ENCODE data around the gene PJVK. TPM values are rescaled to one million over a fixed set of nuclear protein-coding genes. Genes with fewer than 3 reads are reported as not detected.

The PJVK gene
- total RNA-seq, 8 experiments from 2014 or later: 1.8 to 12.0 (median 4.5) TPM

DNA sequence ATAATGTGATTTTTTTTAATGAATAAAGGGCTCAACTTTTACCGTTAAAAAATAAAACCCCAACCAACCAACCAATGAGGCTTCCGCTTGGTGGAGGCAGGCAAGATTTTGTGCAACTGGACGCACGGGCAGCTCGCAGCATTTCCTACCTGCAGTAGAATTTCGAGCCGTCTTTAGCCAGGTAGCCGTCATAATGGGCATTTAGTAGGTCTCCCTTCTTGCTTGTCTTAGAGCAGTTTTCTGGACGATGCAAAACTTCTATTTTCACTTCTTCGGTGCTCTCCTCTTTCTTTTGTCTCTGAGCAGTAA is 26.9 kb downstream of the PJVK start:
- H3K4me3 ChIP-seq: peak overlapping the region; percentile 40 to 71 (median 53)
- 0 to 5% (median 0%) methylated on average over 1 to 10 of the region's 10 CpGs for WGBS, 10 experiments
- peaks cover 6 to 21% of the 10 kb centered on the region in 2 donors for H3K4me1 ChIP-seq (replicated peaks in 1 of 2)
- H3K27ac ChIP-seq: peak overlapping the region; percentile 81 to 88
- ATAC-seq (replicated peaks in 6 of 8): peak in 1 of 8 experiments; percentile 1
- in situ Hi-C loops (cut with MboI; ENCODE audit: low pct_unique_long_range_greater_than_20kb in 2 of 9, low sequenced_read_pairs in 9 of 9, unreplicated experiment in 9 of 9): no loop called here

DNA sequence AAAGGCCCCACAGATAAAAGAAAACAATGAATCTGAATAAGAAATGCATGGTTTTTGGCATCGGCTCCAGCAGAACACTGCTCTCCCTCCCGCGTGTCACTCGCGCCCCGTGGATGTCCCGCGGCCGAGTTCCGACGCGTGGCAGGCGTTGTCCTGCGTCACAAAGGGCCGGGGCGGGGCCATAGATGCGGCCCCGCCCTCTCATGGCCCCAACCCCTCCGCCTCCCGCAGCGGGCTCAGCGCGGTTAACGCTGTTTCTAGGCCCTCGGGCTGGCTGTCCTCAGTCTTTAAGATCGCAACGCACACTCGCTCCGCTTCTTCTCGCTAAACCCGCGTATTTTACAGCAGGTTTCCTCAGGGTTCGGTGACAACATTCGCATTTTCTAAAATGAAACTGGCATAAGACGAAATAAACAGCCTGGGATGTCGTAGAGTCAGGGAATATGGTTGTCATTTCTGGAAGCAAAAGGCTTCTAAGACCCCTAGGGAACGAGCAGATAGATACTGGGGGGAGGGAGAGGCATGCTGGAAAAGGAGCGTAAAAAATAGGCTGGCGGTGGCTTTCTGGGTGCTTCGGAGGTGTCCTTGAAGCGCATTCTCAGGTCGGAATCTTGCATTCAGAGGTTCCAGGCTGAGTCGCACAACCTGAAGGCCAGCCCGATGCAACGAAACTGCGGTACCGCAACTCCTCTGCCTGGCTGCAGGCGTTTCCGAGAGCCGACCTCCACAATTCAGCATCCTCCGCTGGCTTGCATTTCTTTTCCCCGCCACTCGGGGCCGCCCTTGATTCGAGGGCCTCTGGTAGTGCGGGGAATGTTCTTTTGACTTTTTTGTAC is 27.5 kb downstream of the PJVK start, which contains the start of gene FKBP7:
Gene FKBP7 (minus strand): TSS at position 162 of the 836 bp plus-strand sequence. CDS start 101 bp downstream, at position 61.
- in situ Hi-C loops (cut with MboI; ENCODE audit: low pct_unique_long_range_greater_than_20kb in 2 of 9, low sequenced_read_pairs in 9 of 9, unreplicated experiment in 9 of 9): no loop called here
- Histone ChIP-seq H3K4me1 (replicated peaks in 1 of 2) (peaks cover 6 to 21% of the 10 kb centered on the region in 2 donors), H3K27ac (peak within 1 kb of the TSS; percentile 81 to 88), H3K4me3 (peak within 1 kb of the TSS; percentile 40 to 71 (median 53))
- 0 to 48% (median 5%) methylated on average over 1 to 29 of the region's 56 CpGs for WGBS, 10 experiments
- ATAC-seq (replicated peaks in 6 of 8): peak; percentile 47 to 80 (median 69)

DNA sequence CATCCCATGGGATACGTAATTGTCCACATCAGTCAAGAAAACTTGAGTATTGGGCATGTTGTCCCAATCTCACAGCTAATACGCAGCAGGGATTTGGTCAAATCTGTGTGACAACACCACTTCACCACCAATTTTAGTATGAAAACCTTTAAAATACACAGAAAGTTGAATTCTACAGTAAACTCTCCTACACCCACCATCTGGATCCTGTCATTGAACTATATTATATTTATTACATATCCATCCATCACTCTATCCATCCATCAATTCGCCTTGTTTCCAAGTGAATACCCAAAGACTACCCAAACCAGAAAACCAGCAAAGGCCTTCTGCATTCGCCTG is 28.1 kb downstream of the PJVK start:
- in situ Hi-C loops (cut with MboI; ENCODE audit: low pct_unique_long_range_greater_than_20kb in 2 of 9, low sequenced_read_pairs in 9 of 9, unreplicated experiment in 9 of 9): no loop called here
- ATAC-seq (replicated peaks in 6 of 8): no peak
- H3K4me1 ChIP-seq (replicated peaks in 1 of 2): peaks cover 7 to 21% of the 10 kb centered on the region in 2 donors
- 40 to 92% (median 85%) methylated on average over 1 to 4 of the region's 4 CpGs; no CpG with 5 or more reads in 3 of the 10 experiments for WGBS, 10 experiments
- peak overlapping the region; percentile 81 to 88 for H3K27ac ChIP-seq
- peak overlapping the region; percentile 40 to 71 (median 53) for H3K4me3 ChIP-seq

DNA sequence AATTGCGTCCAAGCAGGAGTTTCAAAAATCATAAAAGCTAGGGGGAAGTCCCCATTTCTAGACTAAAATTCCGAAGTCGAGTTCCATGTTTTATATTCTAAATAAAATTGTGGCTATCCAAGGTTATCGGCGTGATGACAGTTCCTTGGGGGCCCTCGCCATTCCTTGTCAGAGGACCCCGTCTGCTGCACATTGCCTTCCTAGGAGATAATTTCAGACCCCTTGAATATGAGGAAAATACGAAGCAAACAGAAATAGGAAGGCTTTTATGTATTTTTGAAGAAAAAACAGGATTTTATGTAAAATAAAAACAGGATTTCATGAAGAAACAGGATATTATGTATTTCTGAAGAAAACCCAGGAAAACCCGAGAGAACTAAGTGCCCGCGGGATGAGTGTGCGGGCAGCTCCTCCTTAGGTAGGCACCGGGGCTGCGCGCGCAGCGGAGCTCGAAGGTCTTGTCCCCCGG is 28.6 kb downstream of the PJVK start:
- Histone ChIP-seq H3K4me3 (peak overlapping the region; percentile 40 to 95 (median 71)), H3K27ac (peak overlapping the region; percentile 88 to 93), H3K4me1 (replicated peaks in 1 of 2) (peaks cover 12 to 23% of the 10 kb centered on the region in 2 donors)
- in situ Hi-C loops (cut with MboI; ENCODE audit: low pct_unique_long_range_greater_than_20kb in 2 of 9, low sequenced_read_pairs in 9 of 9, unreplicated experiment in 9 of 9): no loop called here
- 18 to 86% (median 52%) methylated on average over 2 to 14 of the region's 19 CpGs for WGBS, 10 experiments
- no peak for ATAC-seq (replicated peaks in 6 of 8)

DNA sequence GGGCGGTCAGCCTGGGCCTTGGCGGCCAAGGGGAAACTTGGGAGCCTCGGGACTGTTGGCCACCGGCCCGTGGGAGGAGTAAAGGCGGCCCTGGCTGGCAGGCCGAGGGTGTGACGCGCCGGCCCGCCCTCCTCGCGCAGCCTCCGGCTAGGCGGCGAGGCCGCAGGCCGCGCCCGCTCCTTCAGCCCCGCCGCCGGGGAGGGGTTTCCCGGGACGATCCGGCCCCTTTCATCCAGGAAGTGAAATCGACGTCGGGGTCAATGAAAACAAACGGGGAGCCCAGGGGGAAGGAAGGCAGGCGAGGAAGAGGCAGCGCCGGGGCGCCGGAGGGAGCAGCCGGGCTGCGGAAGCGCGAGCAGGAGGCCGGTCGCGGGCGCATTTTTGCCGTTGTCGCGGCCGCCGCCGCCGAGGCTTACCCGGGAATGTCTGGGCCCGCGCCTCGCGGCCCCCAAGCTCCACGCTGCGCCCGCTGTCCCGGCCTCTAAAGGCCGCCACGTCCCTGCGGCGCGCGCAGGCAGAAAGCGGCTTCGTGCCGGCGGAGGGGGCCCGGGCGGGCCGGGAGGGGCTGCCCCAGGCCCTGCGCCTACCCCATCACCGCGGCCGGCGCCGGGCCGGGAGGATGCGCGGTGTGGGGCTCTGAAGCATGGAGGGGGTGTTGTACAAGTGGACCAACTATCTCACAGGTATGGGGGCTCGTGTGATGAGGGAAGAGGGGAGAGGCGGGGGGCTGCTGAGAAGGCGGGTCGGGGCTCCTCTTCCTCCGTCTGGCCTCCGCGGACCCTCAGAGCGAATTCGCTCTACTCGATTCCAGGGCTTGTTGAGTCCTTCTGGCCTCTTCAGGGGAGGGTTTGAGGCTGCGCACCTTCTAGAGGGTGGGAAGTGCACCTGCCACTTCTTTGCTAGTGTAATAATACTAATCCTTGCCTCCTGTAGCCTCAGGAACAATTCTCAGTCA is 29.3 kb downstream of the PJVK start, which contains the start of gene PLEKHA3:
Gene PLEKHA3 (plus strand): TSS at position 231 of the 955 bp plus-strand sequence. CDS start 413 bp downstream, at position 644.
- Histone ChIP-seq H3K4me1 (replicated peaks in 1 of 2) (peaks cover 19 to 31% of the 10 kb centered on the region in 2 donors), H3K27ac (peak within 1 kb of the TSS; percentile 88 to 93), H3K4me3 (peak within 1 kb of the TSS; percentile 40 to 95 (median 71))
- WGBS, 10 experiments: 0 to 17% (median 0%) methylated on average over 1 to 14 of the region's 92 CpGs; no CpG with 5 or more reads in 6 of the 10 experiments
- in situ Hi-C loops (cut with MboI; ENCODE audit: low pct_unique_long_range_greater_than_20kb in 2 of 9, low sequenced_read_pairs in 9 of 9, unreplicated experiment in 9 of 9): no loop called here
- ATAC-seq (replicated peaks in 6 of 8): peak; percentile 65 to 86 (median 78)

DNA sequence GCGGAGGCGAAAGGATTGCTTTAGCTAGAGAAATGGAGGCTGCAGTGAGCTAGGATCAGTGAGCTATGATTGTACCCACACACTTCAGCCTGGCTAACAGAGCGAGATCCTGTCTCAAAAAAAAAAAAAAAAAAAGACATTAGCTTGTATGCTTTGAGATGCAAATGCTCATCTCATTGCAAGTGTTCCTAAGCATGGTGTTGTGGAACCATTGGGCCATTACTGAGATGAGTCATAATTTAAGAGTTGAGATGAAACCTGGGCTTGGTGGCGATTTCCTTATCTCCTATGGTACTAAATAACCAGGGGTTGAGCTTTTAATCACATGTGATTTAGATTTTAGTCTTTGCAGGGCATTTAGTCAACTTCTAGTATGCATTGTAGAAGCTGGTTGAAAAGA is 31.3 kb downstream of the PJVK start:
- Histone ChIP-seq H3K4me3 (peak overlapping the region in 3 of 5 donors; percentile 3 to 95 (median 71)), H3K4me1 (replicated peaks in 1 of 2) (peaks cover 19 to 27% of the 10 kb centered on the region in 2 donors), H3K27ac (no peak overlapping the region)
- peak in 2 of 8 experiments; percentile 7 to 10 for ATAC-seq (replicated peaks in 6 of 8)
- in situ Hi-C loops (cut with MboI; ENCODE audit: low pct_unique_long_range_greater_than_20kb in 2 of 9, low sequenced_read_pairs in 9 of 9, unreplicated experiment in 9 of 9): no loop called here
- 40 to 100% (median 88%) methylated on average over 1 to 4 of the region's 4 CpGs; no CpG with 5 or more reads in 4 of the 10 experiments for WGBS, 10 experiments

DNA sequence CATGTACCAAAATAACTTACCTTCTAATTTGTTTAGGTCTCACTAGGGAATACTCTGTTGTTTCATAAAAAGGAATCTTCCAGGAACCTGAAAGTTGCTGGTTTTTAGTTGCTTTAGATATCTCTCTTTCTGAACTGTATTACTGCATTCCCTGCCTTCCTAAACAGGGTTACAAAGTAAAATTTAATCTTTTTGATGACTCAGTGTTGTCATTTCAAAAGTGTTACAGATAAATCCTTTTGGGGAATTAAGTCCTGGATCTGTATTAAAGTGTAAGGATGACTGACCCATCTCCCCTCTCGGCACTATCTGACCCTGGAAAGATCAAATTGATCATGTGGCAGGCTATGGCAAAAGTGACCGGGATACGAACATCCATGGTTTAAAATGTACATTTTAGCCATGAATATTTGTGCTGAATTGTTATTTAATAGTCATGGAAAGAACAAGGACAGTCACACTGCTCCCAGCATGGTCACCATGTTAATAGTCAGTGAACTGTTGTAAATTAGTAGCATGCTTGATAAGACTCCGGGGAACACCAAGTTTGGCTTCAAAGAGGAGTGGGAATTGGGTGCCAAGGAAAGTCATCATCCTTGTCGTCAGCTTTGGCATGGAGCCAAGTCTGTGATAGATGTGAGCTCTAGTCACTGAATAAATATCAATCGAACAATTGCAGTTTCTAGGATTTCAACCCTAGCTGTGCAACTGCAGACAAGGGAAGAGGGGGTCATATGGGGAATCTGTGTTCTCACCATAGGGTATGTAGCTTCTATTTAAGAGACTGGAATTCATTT is 33.3 kb downstream of the PJVK start:
- 0 to 67% (median 50%) methylated on average over 1 to 6 of the region's 6 CpGs; no CpG with 5 or more reads in 1 of the 10 experiments for WGBS, 10 experiments
- peak in 3 of 8 experiments; percentile 1 to 49 (median 2) for ATAC-seq (replicated peaks in 6 of 8)
- no peak overlapping the region for H3K27ac ChIP-seq
- in situ Hi-C loops (cut with MboI; ENCODE audit: low pct_unique_long_range_greater_than_20kb in 2 of 9, low sequenced_read_pairs in 9 of 9, unreplicated experiment in 9 of 9): no loop called here
- H3K4me1 ChIP-seq (replicated peaks in 1 of 2): peaks cover 19 to 27% of the 10 kb centered on the region in 2 donors
- H3K4me3 ChIP-seq: no peak overlapping the region

DNA sequence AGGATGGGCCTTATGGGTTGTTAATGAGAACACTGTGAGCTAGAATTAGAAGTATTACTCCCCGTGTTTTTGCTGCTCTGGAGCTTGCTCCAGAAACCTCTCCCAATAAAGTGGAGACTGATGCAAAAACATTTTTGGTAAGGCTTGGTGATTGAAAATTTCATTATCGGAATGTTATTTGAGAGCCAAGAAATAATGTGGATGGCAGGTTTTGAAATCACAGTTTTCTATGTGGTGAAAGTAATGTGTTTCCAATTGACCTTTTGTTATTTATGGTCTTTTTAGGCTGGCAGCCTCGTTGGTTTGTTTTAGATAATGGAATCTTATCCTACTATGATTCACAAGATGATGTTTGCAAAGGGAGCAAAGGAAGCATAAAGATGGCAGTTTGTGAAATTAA is 34.2 kb downstream of the PJVK start:
- in situ Hi-C loops (cut with MboI; ENCODE audit: low pct_unique_long_range_greater_than_20kb in 2 of 9, low sequenced_read_pairs in 9 of 9, unreplicated experiment in 9 of 9): no loop called here
- Histone ChIP-seq H3K4me1 (replicated peaks in 1 of 2) (peaks cover 19 to 23% of the 10 kb centered on the region in 2 donors), H3K4me3 (no peak overlapping the region), H3K27ac (no peak overlapping the region)
- no peak for ATAC-seq (replicated peaks in 6 of 8)
- WGBS, 10 experiments: 15 to 79% (median 67%) methylated on average over 2 to 3 of the region's 3 CpGs; no CpG with 5 or more reads in 3 of the 10 experiments

DNA sequence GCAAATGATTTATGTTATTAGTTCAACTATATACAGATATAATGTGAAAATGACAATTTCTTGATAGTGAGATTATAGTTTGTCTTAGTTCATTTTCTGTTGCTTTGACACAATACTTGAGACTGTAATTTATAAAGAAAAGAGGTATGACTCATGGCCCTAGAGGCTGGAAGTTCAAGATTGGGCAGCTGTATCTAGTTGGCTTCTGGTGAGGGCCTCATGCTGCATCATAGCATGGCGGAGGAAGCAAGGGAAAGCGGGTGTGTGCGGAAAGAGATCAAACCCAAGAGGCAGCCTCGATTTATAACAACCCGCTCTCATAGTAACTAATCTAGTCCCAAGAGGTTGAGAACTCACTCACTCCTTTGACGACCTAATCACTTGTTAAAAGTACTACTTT is 40.4 kb downstream of the PJVK start:
- in situ Hi-C loops (cut with MboI; ENCODE audit: low pct_unique_long_range_greater_than_20kb in 2 of 9, low sequenced_read_pairs in 9 of 9, unreplicated experiment in 9 of 9): no loop called here
- no peak overlapping the region for H3K4me3 ChIP-seq
- no peak for ATAC-seq (replicated peaks in 6 of 8)
- H3K4me1 ChIP-seq (replicated peaks in 1 of 2): no peaks in the 10 kb centered on the region
- H3K27ac ChIP-seq: no peak overlapping the region
- 81 to 100% (median 96%) methylated on average over 1 to 6 of the region's 6 CpGs; no CpG with 5 or more reads in 2 of the 10 experiments for WGBS, 10 experiments

DNA sequence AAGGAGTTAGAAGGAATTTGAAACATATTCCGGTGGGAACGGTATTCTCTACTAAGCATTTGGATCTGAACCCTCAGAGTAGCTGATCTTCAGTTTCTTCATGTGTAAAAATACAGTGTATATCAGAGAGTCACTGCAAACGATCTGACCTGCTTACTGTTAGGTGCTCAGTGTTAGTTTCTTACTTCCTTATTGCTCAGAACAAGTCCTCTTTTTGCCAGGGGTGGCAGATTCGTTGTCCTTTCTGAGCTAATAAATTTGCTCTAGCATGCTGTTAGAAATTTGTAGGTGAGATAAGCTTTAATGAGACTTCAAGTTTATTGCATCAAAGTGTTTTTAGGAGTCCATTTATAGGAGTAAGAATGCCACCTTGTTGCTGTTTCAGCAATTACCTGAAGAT is 44.9 kb downstream of the PJVK start:
- in situ Hi-C loops (cut with MboI; ENCODE audit: low pct_unique_long_range_greater_than_20kb in 2 of 9, low sequenced_read_pairs in 9 of 9, unreplicated experiment in 9 of 9): no loop called here
- ATAC-seq (replicated peaks in 6 of 8): no peak
- WGBS, 10 experiments: 57 to 100% (median 89%) methylated on average over 1 to 4 of the region's 4 CpGs; no CpG with 5 or more reads in 1 of the 10 experiments
- Histone ChIP-seq H3K4me1 (replicated peaks in 1 of 2) (no peaks in the 10 kb centered on the region), H3K4me3 (no peak overlapping the region), H3K27ac (no peak overlapping the region)

DNA sequence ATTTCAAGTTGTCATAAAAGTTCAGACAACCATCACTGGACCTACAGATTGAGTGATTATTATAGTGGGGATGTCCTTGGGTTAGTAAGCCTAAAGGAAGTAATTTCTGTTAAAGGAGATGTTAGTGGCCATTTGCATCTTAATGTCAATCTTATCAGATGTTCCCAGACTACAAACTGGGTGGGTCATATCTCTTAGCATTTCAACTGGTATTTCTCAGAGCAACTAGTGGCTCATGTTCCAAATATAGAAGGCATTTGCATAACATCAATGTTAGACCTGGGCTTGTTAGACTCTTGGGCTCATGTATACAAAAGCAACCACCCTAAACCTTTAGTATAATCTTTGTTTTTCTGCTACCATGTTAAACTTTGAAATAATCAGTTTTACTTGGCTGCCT is 47.0 kb downstream of the PJVK start:
- Histone ChIP-seq H3K4me3 (no peak overlapping the region), H3K4me1 (replicated peaks in 1 of 2) (no peaks in the 10 kb centered on the region), H3K27ac (no peak overlapping the region)
- ATAC-seq (replicated peaks in 6 of 8): peak in 3 of 8 experiments; percentile 86 to 100 (median 100)
- in situ Hi-C loops (cut with MboI; ENCODE audit: low pct_unique_long_range_greater_than_20kb in 2 of 9, low sequenced_read_pairs in 9 of 9, unreplicated experiment in 9 of 9): no loop called here

DNA sequence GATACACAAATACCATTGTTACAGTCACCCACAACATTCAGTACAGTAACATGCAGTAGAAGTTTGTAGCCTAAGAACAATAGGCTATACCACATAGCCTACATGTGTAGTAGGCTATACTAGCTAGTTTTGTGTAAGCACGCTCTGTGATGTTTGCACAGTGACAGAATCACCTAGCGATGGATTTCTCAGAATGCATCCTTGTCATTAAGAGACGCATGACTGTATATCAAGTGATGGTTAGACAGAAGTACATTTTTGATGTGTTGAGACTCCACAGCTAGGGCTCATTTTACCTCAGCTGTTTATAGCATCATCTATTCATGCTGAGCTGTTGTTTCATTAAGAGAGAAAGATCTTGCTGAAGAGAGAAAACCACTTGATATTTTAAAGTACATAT is 48.5 kb downstream of the PJVK start:
- no peak for ATAC-seq (replicated peaks in 6 of 8)
- 90 to 100% (median 100%) methylated on average over 1 to 3 of the region's 3 CpGs; no CpG with 5 or more reads in 2 of the 10 experiments for WGBS, 10 experiments

More for the DNA sequence above, 48.5 kb downstream of the PJVK start:
- Histone ChIP-seq H3K4me3 (no peak overlapping the region), H3K27ac (no peak overlapping the region), H3K4me1 (replicated peaks in 1 of 2) (no peaks in the 10 kb centered on the region)
- in situ Hi-C loops (cut with MboI; ENCODE audit: low pct_unique_long_range_greater_than_20kb in 2 of 9, low sequenced_read_pairs in 9 of 9, unreplicated experiment in 9 of 9): no loop called here

Data from motor neuron (in vitro differentiated cells).